A673 (cell line): Measurements from ENCODE around the gene KDM4B.

Experiments
- EZH2 ChIP-seq: fragments of 200-600 bp; sonication (generic); IDR thresholded peaks from 2 replicates; pipeline ENCODE4 v1.6.1; 2017; ENCODE audit warnings: borderline replicate concordance, low read depth, mild to moderate bottlenecking, mixed read lengths, antibody characterized with exemption, low read length; ENCODE audit not compliant: poor library complexity, severe bottlenecking
- TF ChIP-seq, protein P1 (sequence below): fragments of 300-800, 200-600 bp; sonication (generic); conservative IDR thresholded peaks from 2 replicates; pipeline ENCODE4 v1.5.1; 2017; ENCODE audit warnings: low read depth, mild to moderate bottlenecking, antibody characterized with exemption, low read length, moderate library complexity, mixed read lengths

DNA sequence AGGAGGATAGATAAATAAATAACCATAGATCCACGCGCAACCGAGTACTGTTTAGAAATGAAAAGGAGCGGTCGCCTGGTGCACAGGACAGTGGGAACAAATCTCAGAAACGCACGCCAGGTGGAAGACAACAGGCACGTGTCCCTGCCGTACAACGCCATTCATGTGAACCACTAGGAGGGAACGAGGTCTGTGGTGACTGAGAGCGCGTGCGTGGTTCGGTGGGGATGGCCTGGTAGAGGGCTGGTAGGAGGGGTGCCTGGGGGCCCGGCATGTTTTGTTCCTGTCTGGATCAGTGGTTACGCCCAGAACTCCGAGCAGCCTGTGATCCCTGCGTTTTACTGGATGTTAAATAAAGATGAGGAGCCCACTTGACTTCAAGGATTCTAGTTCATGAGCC lies 111.9 kb downstream of the KDM4B start:
- TF ChIP-seq, protein P1, sequence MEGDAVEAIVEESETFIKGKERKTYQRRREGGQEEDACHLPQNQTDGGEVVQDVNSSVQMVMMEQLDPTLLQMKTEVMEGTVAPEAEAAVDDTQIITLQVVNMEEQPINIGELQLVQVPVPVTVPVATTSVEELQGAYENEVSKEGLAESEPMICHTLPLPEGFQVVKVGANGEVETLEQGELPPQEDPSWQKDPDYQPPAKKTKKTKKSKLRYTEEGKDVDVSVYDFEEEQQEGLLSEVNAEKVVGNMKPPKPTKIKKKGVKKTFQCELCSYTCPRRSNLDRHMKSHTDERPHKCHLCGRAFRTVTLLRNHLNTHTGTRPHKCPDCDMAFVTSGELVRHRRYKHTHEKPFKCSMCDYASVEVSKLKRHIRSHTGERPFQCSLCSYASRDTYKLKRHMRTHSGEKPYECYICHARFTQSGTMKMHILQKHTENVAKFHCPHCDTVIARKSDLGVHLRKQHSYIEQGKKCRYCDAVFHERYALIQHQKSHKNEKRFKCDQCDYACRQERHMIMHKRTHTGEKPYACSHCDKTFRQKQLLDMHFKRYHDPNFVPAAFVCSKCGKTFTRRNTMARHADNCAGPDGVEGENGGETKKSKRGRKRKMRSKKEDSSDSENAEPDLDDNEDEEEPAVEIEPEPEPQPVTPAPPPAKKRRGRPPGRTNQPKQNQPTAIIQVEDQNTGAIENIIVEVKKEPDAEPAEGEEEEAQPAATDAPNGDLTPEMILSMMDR, result no peak
- no peak for TF ChIP-seq EZH2
